Thoracic aorta (tissue), 2 donors: ENCODE data around the gene FOXA3. TPM values are rescaled to one million over a fixed set of nuclear protein-coding genes. Genes with fewer than 3 reads are reported as not detected.

ENCODE experiments used
- ATAC-seq: fragments of 150-250 bp; one replicate; pipeline ENCODE4 v1.8.0; 2017; ENCODE audit warnings: low read depth; ENCODE audit not compliant: insufficient number of reproducible peaks, low FRiP score
- DNase-seq: peaks from one replicate; pipeline ENCODE4 v3.0.0-alpha.2; 2020; ENCODE audit warnings: low spot score
- H3K27ac ChIP-seq, 2 donors: fragments of 200-600 bp; sonication (generic); 1 replicate in 1 of 2; 2 replicates in 1 of 2; pipeline ENCODE4 v1.5.1; 2016; ENCODE audit warnings: mild to moderate bottlenecking in 2 of 2, moderate library complexity in 2 of 2
- H3K27me3 ChIP-seq: fragments of 200-600 bp; sonication (generic); replicated peaks from 2 replicates; pipeline ENCODE4 v1.6.0; 2016; ENCODE audit warnings: mild to moderate bottlenecking; ENCODE audit not compliant: insufficient read depth
- H3K36me3 ChIP-seq: fragments of 200-600 bp; sonication (generic); one replicate; pipeline ENCODE4 v1.5.1; 2016
- H3K4me1 ChIP-seq, 2 donors: fragments of 200-600 bp; sonication (generic); 1 replicate in 1 of 2; 2 replicates in 1 of 2; pipeline versions ENCODE4 v1.5.1 to v1.6.0; 2016; ENCODE audit warnings: low read depth in 2 of 2, mild to moderate bottlenecking in 1 of 2; ENCODE audit not compliant: control insufficient read depth in 1 of 2
- H3K4me3 ChIP-seq: fragments of 200-600 bp; sonication (generic); 2 replicates; pipeline ENCODE4 v1.5.1; 2016; ENCODE audit warnings: mild to moderate bottlenecking
- H3K9me3 ChIP-seq: fragments of 200-600 bp; sonication (generic); 2 replicates; pipeline ENCODE4 v1.5.1; 2016
- total RNA-seq, 2 donors: library from RNA; depleted of rRNA; stranded (reverse); fragments of >200 nt; gene quantifications; one replicate each; pipeline versions ENCODE4 v1.1.0 to v1.2.3, GENCODE V29; 2016
- TF ChIP-seq, protein P1 (sequence below): fragments of 200-600 bp; sonication (generic); IDR thresholded peaks from one replicate; pipeline ENCODE4 v1.5.1; 2019; ENCODE audit warnings: antibody characterized with exemption

FOXA3 gene
- total RNA-seq, 2 donors from 2014 or later: not detected

DNA sequence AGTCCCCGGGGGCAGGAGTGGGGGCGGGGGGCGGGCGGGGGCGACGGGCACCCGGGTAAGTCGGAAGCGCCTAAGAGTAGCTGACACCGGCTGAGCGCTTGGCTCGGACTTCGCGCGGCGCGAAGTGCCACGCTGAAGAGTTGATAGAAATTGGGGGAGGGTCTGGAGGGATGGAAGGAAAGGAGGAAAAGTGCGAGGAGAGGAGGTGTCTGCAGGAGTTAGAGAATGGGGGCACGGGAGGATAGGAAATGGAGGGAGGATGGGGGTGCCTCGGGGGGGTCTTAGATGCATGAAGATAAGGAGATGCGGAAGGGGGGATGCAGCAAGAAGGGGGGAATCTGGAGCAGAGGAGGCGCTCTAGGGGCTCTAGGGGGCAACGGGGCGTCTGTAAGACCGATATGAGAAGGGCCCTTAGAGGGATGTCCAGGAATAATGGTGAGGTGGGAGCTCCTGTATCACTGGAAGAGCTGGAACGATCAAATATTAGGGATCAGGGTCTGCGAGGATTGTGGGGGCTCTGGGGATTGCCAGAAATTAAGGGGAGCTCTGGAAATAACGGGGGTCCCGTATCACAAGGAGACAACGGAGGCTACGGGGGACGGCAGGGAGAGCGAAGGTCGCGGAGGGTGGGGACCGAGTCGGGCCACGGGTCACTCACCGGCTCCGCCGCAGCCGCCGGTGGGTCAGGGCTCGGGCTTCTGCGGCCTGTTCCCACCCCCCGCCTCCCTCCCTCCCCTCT is 38.0 kb downstream of the FOXA3 start, which contains the start of gene MYPOP:
MYPOP (minus strand) TSS at position 702 of the 739 bp plus-strand sequence. CDS start 840 bp downstream, outside the sequence.
- Histone ChIP-seq H3K27me3 (no peaks in the 10 kb centered on the region), H3K9me3 (no peaks in the 10 kb centered on the region), H3K4me3 (peak within 1 kb of the TSS; percentile 89), H3K36me3 (peaks cover 13% of the 10 kb centered on the region), H3K4me1 (peaks cover 6 to 21% of the 10 kb centered on the region in 2 donors), H3K27ac (peak within 1 kb of the TSS; percentile 52 to 76)
- no peak for DNase-seq
- ATAC-seq: no peak
- TF ChIP-seq, protein P1, sequence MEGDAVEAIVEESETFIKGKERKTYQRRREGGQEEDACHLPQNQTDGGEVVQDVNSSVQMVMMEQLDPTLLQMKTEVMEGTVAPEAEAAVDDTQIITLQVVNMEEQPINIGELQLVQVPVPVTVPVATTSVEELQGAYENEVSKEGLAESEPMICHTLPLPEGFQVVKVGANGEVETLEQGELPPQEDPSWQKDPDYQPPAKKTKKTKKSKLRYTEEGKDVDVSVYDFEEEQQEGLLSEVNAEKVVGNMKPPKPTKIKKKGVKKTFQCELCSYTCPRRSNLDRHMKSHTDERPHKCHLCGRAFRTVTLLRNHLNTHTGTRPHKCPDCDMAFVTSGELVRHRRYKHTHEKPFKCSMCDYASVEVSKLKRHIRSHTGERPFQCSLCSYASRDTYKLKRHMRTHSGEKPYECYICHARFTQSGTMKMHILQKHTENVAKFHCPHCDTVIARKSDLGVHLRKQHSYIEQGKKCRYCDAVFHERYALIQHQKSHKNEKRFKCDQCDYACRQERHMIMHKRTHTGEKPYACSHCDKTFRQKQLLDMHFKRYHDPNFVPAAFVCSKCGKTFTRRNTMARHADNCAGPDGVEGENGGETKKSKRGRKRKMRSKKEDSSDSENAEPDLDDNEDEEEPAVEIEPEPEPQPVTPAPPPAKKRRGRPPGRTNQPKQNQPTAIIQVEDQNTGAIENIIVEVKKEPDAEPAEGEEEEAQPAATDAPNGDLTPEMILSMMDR: no peak

DNA sequence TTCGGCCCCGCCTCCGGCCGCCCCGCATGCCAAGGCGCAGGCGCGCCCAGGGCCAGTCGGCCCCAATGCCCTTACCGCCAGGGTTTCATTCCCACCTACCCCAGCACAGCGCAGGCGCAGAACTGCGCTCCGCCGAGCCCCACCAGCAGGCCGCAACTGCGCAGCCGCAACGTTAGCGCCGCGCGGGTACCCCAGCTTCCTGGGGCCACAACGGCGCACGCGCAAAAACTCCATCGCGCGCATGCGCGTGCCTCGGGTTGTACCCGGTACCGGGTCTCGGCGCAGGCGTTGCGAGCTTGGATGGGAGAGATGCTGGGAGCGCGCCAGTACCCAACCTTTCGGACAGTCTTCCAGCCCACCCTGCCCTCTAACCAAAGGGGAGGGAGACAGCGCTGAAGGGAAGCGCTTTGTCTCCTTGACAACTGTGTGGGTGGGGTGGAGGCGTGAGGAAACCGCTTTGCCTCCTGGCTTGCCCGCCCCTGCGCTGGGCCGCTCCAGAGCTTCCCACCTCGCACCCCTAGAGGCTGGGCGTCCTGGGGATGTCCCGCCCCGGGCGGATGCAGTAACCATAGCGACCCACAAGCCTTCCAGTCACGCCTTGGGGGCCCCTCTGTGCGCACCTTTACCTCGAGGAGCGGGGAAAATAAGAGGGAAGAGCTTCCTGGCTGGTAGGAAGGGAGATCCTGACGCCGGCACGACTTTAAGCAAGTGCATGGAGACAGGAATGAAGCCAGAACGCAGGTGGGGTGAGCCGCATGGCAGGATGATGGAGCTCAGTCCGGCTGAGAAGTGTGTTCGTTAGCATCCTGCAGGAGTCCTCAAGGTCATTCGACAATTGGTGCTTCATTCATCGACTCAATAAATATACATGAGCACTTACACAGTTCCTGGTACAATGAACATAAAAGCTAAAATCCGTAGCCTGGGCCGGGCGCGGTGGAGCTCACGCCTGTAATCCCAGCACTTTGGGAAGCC is 38.8 kb downstream of the FOXA3 start:
- no peaks in the 10 kb centered on the region for H3K9me3 ChIP-seq
- TF ChIP-seq, protein P1: no peak
- peak overlapping the region; percentile 89 for H3K4me3 ChIP-seq
- H3K27ac ChIP-seq: peak overlapping the region; percentile 52 to 76
- DNase-seq (peak; percentile 78), ATAC-seq (peak; percentile 91)
- peaks cover 6 to 21% of the 10 kb centered on the region in 2 donors for H3K4me1 ChIP-seq
- H3K36me3 ChIP-seq: peaks cover 12% of the 10 kb centered on the region
- no peaks in the 10 kb centered on the region for H3K27me3 ChIP-seq

DNA sequence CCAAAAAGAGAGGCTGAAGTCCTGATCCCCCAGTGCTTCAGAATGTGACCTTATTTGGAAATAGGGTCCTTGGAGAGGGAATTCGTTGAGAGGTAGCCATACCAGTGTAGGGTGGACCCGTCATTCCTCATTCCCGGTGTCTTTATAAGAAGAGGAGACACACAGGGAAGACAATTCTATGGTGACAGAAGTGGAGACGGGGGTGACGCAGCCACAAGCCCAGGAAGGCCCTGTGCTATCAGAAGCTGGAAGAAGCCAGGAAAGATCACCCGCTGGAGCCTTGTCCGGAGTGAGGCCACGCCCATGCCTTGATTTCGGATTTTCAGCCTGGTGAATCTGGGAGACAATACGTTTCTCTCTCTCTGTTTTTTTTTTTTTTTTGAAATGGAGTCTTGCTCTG is 40.9 kb downstream of the FOXA3 start:
- DNase-seq: no peak
- no peaks in the 10 kb centered on the region for H3K9me3 ChIP-seq
- no peak overlapping the region for H3K4me3 ChIP-seq
- H3K36me3 ChIP-seq: no peaks in the 10 kb centered on the region
- no peak overlapping the region for H3K27ac ChIP-seq
- ATAC-seq: no peak
- TF ChIP-seq, protein P1: no peak
- H3K27me3 ChIP-seq: no peaks in the 10 kb centered on the region
- peaks cover 6 to 21% of the 10 kb centered on the region in 2 donors for H3K4me1 ChIP-seq

DNA sequence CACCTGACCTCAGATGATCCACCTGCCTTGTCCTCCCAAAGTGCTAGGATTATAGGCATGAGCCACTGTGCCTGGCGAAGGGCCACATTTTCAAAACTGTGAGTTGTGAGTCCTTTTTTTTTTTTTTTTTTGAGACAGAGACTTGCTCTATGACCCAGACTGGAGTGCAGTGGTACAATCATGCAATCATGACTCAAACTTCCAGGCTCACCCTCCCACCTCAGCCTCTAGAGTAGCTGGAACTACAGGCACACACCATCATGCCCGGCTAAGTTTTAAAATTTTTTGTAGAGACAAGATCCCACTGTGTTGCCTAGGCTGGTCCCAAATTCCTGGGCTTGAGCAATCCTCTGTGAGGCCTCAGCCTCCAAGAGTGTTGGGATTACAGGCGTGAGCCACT is 42.1 kb downstream of the FOXA3 start:
- H3K4me1 ChIP-seq: peaks cover under 1 to 10% of the 10 kb centered on the region in 2 donors
- DNase-seq: no peak
- no peaks in the 10 kb centered on the region for H3K9me3 ChIP-seq
- no peaks in the 10 kb centered on the region for H3K27me3 ChIP-seq
- no peaks in the 10 kb centered on the region for H3K36me3 ChIP-seq
- TF ChIP-seq, protein P1: no peak
- no peak overlapping the region for H3K4me3 ChIP-seq
- H3K27ac ChIP-seq: no peak overlapping the region
- ATAC-seq: no peak

DNA sequence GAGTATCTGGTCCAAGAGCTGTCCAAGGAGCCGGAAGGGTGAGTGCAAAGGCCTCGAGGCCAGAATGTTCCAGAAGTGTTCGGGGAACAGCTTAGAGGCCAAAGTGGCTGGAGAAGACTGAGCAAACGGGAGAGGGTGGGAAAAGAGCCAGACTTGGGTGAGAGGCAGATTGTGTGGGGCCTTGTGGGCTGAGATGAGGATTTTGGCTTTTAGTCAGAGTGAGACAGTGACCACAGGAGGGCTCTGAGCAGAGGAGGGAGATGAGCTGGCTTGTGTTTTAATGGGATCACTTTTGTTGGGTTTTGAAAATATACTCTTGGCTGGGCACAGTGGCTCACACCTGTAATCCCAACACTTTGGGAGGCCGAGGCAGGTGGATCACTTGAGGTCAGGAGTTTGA is 44.8 kb downstream of the FOXA3 start:
- TF ChIP-seq, protein P1: no peak
- Histone ChIP-seq H3K27ac (no peak overlapping the region), H3K9me3 (no peaks in the 10 kb centered on the region), H3K36me3 (no peaks in the 10 kb centered on the region), H3K27me3 (no peaks in the 10 kb centered on the region), H3K4me1 (no peaks in the 10 kb centered on the region), H3K4me3 (no peak overlapping the region)
- ATAC-seq (no peak), DNase-seq (no peak)
